Activated T-helper 2 cell treated with anti-CD3 and anti-CD28 coated beads, Interferon-gamma antibody, Interleukin-2, Interleukin-4, amounts not matched to agents 10 μg/mL and 5 μg/mL and 100 μg/mL, durations not matched to agents 14 hours and 24 hours and 36 hours (primary cell): ENCODE data around the gene PRDM10. TPM values are rescaled to one million over a fixed set of nuclear protein-coding genes. Genes with fewer than 3 reads are reported as not detected.
"Not testable (repeated sequence)": the region's sequence is repeated elsewhere in the genome, so short reads cannot be mapped to it uniquely, and the experiment has no call there.

ENCODE experiments used
- DNase-seq: peaks from one replicate; pipeline ENCODE4 v3.0.0; 2021; ENCODE audit warnings: low spot score
- H3K27ac Mint-ChIP-seq: one replicate; pipeline ENCODE4 v1.8.0; 2021; ENCODE audit warnings: mixed read lengths
- H3K27me3 Mint-ChIP-seq: one replicate; pipeline ENCODE4 v1.8.0; 2021; ENCODE audit warnings: low read depth, mixed read lengths
- H3K36me3 Mint-ChIP-seq: one replicate; pipeline ENCODE4 v1.8.0; 2021; ENCODE audit warnings: low read depth, mixed read lengths
- H3K4me1 Mint-ChIP-seq: one replicate; pipeline ENCODE4 v1.8.0; 2021; ENCODE audit warnings: low read depth, mixed read lengths
- H3K4me3 Mint-ChIP-seq: one replicate; pipeline ENCODE4 v1.8.0; 2021; ENCODE audit warnings: low read depth, mild to moderate bottlenecking, moderate library complexity, mixed read lengths
- H3K9me3 Mint-ChIP-seq: one replicate; pipeline ENCODE4 v1.8.0; 2021; ENCODE audit warnings: mixed read lengths
- intact Hi-C: fragments of 100-400 bp; cut with micrococcal nuclease; formaldehyde crosslinking; loops from one replicate; pipeline ENCODE4 v1.15.1; 2023
- total RNA-seq: library from RNA; stranded (reverse); gene quantifications from 2 replicates; pipeline ENCODE4 v1.2.3, GENCODE V29; 2022

The PRDM10 gene
- total RNA-seq, 1 donor from 2014 or later = 15.5 TPM

- intact Hi-C loops = no loop called here
- no peak for DNase-seq
- no peak overlapping the region for H3K27ac Mint-ChIP-seq
- no peak overlapping the region for H3K4me3 Mint-ChIP-seq
- H3K27me3 Mint-ChIP-seq = no peaks in the 10 kb centered on the region
- H3K9me3 Mint-ChIP-seq = no peaks in the 10 kb centered on the region
- peaks cover 88% of the 10 kb centered on the region for H3K36me3 Mint-ChIP-seq
- H3K4me1 Mint-ChIP-seq = peaks cover 9% of the 10 kb centered on the region
Measured at GRCh38 chr11:129885381-129885780, 117.3 kb downstream of the PRDM10 start.

GRCh38 chr11:129884581-129884980, 118.1 kb downstream of the PRDM10 start:
- no peak overlapping the region for H3K27ac Mint-ChIP-seq
- DNase-seq = no peak
- intact Hi-C loops = no loop called here
- H3K27me3 Mint-ChIP-seq = no peaks in the 10 kb centered on the region
- H3K4me3 Mint-ChIP-seq = no peak overlapping the region
- H3K36me3 Mint-ChIP-seq = peaks cover 86% of the 10 kb centered on the region
- H3K4me1 Mint-ChIP-seq = peaks cover 11% of the 10 kb centered on the region
- no peaks in the 10 kb centered on the region for H3K9me3 Mint-ChIP-seq

- H3K27ac Mint-ChIP-seq = no peak overlapping the region
- H3K4me1 Mint-ChIP-seq = peaks cover 2% of the 10 kb centered on the region
- peaks cover 88% of the 10 kb centered on the region for H3K36me3 Mint-ChIP-seq
- no peak overlapping the region for H3K4me3 Mint-ChIP-seq
- H3K9me3 Mint-ChIP-seq = no peaks in the 10 kb centered on the region
- intact Hi-C loops = no loop called here
- no peaks in the 10 kb centered on the region for H3K27me3 Mint-ChIP-seq
- peak; percentile 13 for DNase-seq
Measured at GRCh38 chr11:129881570-129882170, 121.0 kb downstream of the PRDM10 start.

GRCh38 chr11:129880311-129880710, 122.3 kb downstream of the PRDM10 start:
- H3K27me3 Mint-ChIP-seq = no peaks in the 10 kb centered on the region

GRCh38 chr11:129871914-129872313, 130.7 kb downstream of the PRDM10 start:
- Mint-ChIP-seq H3K4me3 (no peak overlapping the region), H3K4me1 (peaks cover under 1% of the 10 kb centered on the region), H3K27me3 (no peaks in the 10 kb centered on the region), H3K27ac (no peak overlapping the region), H3K36me3 (peaks cover 87% of the 10 kb centered on the region), H3K9me3 (no peaks in the 10 kb centered on the region)
- DNase-seq = no peak
- intact Hi-C loops = no loop called here

More at GRCh38 chr11:129880311-129880710, 122.3 kb downstream of the PRDM10 start:
- peaks cover 2% of the 10 kb centered on the region for H3K4me1 Mint-ChIP-seq
- intact Hi-C loops = no loop called here
- peaks cover 88% of the 10 kb centered on the region for H3K36me3 Mint-ChIP-seq
- no peak overlapping the region for H3K27ac Mint-ChIP-seq
- H3K9me3 Mint-ChIP-seq = no peaks in the 10 kb centered on the region
- no peak for DNase-seq
- H3K4me3 Mint-ChIP-seq = no peak overlapping the region

GRCh38 chr11:129868626-129869025, 134.0 kb downstream of the PRDM10 start:
- H3K4me3 Mint-ChIP-seq, H3K27ac Mint-ChIP-seq, H3K27me3 Mint-ChIP-seq, H3K4me1 Mint-ChIP-seq, H3K9me3 Mint-ChIP-seq, DNase-seq, intact Hi-C loops: not testable (repeated sequence)
- H3K36me3 Mint-ChIP-seq = peaks cover 92% of the 10 kb centered on the region

GRCh38 chr11:129866311-129866710, 136.3 kb downstream of the PRDM10 start:
- Mint-ChIP-seq H3K36me3 (peaks cover 93% of the 10 kb centered on the region), H3K4me3 (no peak overlapping the region), H3K9me3 (no peaks in the 10 kb centered on the region), H3K27me3 (no peaks in the 10 kb centered on the region), H3K4me1 (peaks cover 5% of the 10 kb centered on the region), H3K27ac (no peak overlapping the region)
- DNase-seq = no peak
- intact Hi-C loops = no loop called here

- DNase-seq = no peak
- Mint-ChIP-seq H3K9me3 (no peaks in the 10 kb centered on the region), H3K4me1 (peaks cover 7% of the 10 kb centered on the region), H3K36me3 (peaks cover 90% of the 10 kb centered on the region), H3K27me3 (no peaks in the 10 kb centered on the region), H3K4me3 (no peak overlapping the region), H3K27ac (no peak overlapping the region)
- intact Hi-C loops = no loop called here
Measured at GRCh38 chr11:129865701-129866100, 136.9 kb downstream of the PRDM10 start.

- H3K9me3 Mint-ChIP-seq = no peaks in the 10 kb centered on the region
- H3K36me3 Mint-ChIP-seq = peaks cover 91% of the 10 kb centered on the region
- no peaks in the 10 kb centered on the region for H3K27me3 Mint-ChIP-seq
- H3K4me1 Mint-ChIP-seq = peaks cover 9% of the 10 kb centered on the region
- intact Hi-C loops = no loop called here
- H3K4me3 Mint-ChIP-seq = no peak overlapping the region
- H3K27ac Mint-ChIP-seq = no peak overlapping the region
- DNase-seq = no peak
Measured at GRCh38 chr11:129864811-129865210, 137.8 kb downstream of the PRDM10 start.

- Mint-ChIP-seq H3K27me3 (no peaks in the 10 kb centered on the region), H3K4me1 (peaks cover 10% of the 10 kb centered on the region), H3K4me3 (no peak overlapping the region), H3K27ac (peak overlapping the region; percentile 35), H3K9me3 (no peaks in the 10 kb centered on the region), H3K36me3 (peaks cover 79% of the 10 kb centered on the region)
- intact Hi-C loops = no loop called here
- no peak for DNase-seq
Measured at GRCh38 chr11:129861702-129862522, 140.7 kb downstream of the PRDM10 start.

- Mint-ChIP-seq H3K27ac (no peak overlapping the region), H3K27me3 (no peaks in the 10 kb centered on the region), H3K4me1 (peaks cover 27% of the 10 kb centered on the region), H3K36me3 (peaks cover 23% of the 10 kb centered on the region), H3K4me3 (no peak overlapping the region), H3K9me3 (no peaks in the 10 kb centered on the region)
- intact Hi-C loops = no loop called here
- no peak for DNase-seq
Measured at GRCh38 chr11:129856036-129856435, 146.6 kb downstream of the PRDM10 start.

- Mint-ChIP-seq H3K27ac (no peak overlapping the region), H3K4me1 (peaks cover 25% of the 10 kb centered on the region), H3K36me3 (peaks cover 17% of the 10 kb centered on the region), H3K4me3 (no peak overlapping the region), H3K9me3 (no peaks in the 10 kb centered on the region), H3K27me3 (no peaks in the 10 kb centered on the region)
- no peak for DNase-seq
- intact Hi-C loops = no loop called here
Measured at GRCh38 chr11:129855086-129855485, 147.5 kb downstream of the PRDM10 start.

- no peak overlapping the region for H3K4me3 Mint-ChIP-seq
- H3K27me3 Mint-ChIP-seq = no peaks in the 10 kb centered on the region
- H3K4me1 Mint-ChIP-seq = peaks cover 23% of the 10 kb centered on the region
- H3K9me3 Mint-ChIP-seq = no peaks in the 10 kb centered on the region
- DNase-seq = no peak
- intact Hi-C loops = no loop called here
- H3K36me3 Mint-ChIP-seq = peaks cover 12% of the 10 kb centered on the region
- H3K27ac Mint-ChIP-seq = peak overlapping the region; percentile 14
Measured at GRCh38 chr11:129854232-129854805, 148.3 kb downstream of the PRDM10 start.
